ENCODE data around the gene SH3BP5.

SH3BP5 gene

DNA sequence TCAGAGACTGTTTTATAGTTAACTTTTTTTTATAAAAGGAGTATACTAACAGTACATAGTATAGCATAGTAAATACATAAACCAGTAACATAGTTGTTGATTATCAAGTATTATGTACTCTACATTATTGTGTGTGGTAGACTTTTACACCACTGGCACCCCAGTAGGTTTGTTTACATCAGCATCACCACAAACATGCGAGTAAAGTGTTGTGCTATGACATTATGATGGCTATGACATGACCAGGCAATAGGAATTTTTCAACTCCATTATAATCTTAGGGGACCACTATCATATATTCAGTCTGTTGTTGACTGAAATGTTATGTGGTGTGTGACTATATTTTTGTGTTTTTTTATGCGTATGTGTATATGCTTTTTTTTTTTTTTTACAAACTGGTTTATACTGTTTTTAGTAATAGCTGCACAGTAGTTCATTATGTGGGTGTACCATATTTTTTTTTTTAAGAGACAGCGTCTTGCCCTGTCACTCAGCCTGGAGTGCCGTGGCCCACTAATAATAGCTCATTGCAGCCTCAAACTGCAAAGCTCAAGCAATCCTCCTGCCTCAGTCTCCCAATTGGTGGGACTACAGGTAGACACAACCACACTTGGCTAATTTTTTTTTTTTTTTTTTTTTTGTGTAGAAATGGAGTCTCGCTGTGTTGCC is 124.4 kb downstream of the SH3BP5 start:
- H3K27me3 ChIP-seq (ENCODE audit: control insufficient read depth in 1 of 2, insufficient read depth in 2 of 2, low read length in 2 of 2): no peaks in the 10 kb centered on the region
- peaks cover 17% of the 10 kb centered on the region for H3K4me1 ChIP-seq (ENCODE audit: insufficient read depth, low read length)
- H3K36me3 ChIP-seq (ENCODE audit: insufficient read depth, low read length): peaks cover 23% of the 10 kb centered on the region
- peak overlapping the region; percentile 38 for H3K9ac ChIP-seq (ENCODE audit: low read length)
- peak overlapping the region; percentile 18 to 96 for H3K4me3 ChIP-seq (ENCODE audit: low read depth in 1 of 2, low read length in 2 of 2)
- no peaks in the 10 kb centered on the region for H3K9me3 ChIP-seq (ENCODE audit: low read length)
- peak overlapping the region; percentile 6 for H3K27ac ChIP-seq (ENCODE audit: low read depth, low read length)

- peak overlapping the region; percentile 96 for H3K27ac ChIP-seq (ENCODE audit: low read depth, low read length)
- H3K9me3 ChIP-seq (ENCODE audit: low read length): no peaks in the 10 kb centered on the region
- H3K36me3 ChIP-seq (ENCODE audit: insufficient read depth, low read length): peaks cover 14% of the 10 kb centered on the region
- no peaks in the 10 kb centered on the region for H3K27me3 ChIP-seq (ENCODE audit: control insufficient read depth in 1 of 2, insufficient read depth in 2 of 2, low read length in 2 of 2)
- H3K4me1 ChIP-seq (ENCODE audit: insufficient read depth, low read length): peaks cover 17% of the 10 kb centered on the region
- H3K9ac ChIP-seq (ENCODE audit: low read length): peak overlapping the region; percentile 99
- H3K4me3 ChIP-seq (ENCODE audit: low read depth in 1 of 2, low read length in 2 of 2): peak overlapping the region; percentile 90 to 96
Observed at GRCh38 chr3:15206662-15207576, 125.5 kb downstream of the SH3BP5 start.

DNA sequence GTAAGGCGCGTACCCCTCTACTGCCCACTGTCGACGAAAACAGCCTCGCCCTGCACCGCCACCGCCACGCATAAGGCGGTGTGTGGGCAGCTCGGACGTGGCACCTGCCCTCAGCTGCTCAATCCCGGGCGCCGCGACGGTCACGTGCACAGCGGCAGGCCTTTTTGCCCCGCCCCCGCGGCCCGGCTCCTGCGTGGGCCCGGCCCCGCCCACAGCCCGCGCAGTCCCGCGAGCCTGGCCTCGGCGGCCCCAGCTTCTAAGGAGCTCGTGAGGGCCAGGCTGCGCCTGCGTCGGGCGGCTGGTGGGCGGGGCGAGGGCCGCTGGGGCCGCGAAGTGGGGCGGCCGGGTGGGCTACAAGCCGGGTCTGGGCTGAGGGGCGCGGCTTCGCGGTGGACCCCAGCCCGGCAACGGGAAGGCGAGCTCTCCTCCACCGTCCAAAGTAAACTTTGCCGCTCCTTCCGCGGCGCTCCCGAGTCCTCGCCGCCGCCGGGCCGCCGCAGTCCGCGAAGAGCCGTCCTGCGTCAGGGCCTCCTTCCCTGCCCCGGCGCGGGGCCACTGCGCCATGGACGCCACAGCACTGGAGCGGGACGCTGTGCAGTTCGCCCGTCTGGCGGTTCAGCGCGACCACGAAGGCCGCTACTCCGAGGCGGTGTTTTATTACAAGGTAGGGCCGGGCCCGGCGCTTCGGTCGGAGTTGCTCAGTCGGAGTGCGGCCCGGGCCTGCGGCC is 126.3 kb downstream of the SH3BP5 start, which contains the start of gene CAPN7:
CAPN7 (plus strand) TSS at position 313 of the 728 bp plus-strand sequence; CDS start at position 563, 250 bp downstream.
- Histone ChIP-seq H3K27ac (ENCODE audit: low read depth, low read length) (peak within 1 kb of the TSS; percentile 96), H3K9ac (ENCODE audit: low read length) (peak within 1 kb of the TSS; percentile 99), H3K36me3 (ENCODE audit: insufficient read depth, low read length) (peaks cover 10% of the 10 kb centered on the region), H3K27me3 (ENCODE audit: control insufficient read depth in 1 of 2, insufficient read depth in 2 of 2, low read length in 2 of 2) (no peaks in the 10 kb centered on the region), H3K4me1 (ENCODE audit: insufficient read depth, low read length) (peaks cover 17% of the 10 kb centered on the region), H3K9me3 (ENCODE audit: low read length) (no peaks in the 10 kb centered on the region), H3K4me3 (ENCODE audit: low read depth in 1 of 2, low read length in 2 of 2) (peak within 1 kb of the TSS; percentile 90 to 96)

- H3K4me1 ChIP-seq (ENCODE audit: insufficient read depth, low read length): peaks cover 17% of the 10 kb centered on the region
- no peaks in the 10 kb centered on the region for H3K27me3 ChIP-seq (ENCODE audit: control insufficient read depth in 1 of 2, insufficient read depth in 2 of 2, low read length in 2 of 2)
- peak overlapping the region; percentile 96 for H3K27ac ChIP-seq (ENCODE audit: low read depth, low read length)
- peak overlapping the region; percentile 71 to 90 for H3K4me3 ChIP-seq (ENCODE audit: low read depth in 1 of 2, low read length in 2 of 2)
- no peaks in the 10 kb centered on the region for H3K9me3 ChIP-seq (ENCODE audit: low read length)
- peak overlapping the region; percentile 54 for H3K9ac ChIP-seq (ENCODE audit: low read length)
- peaks cover 7% of the 10 kb centered on the region for H3K36me3 ChIP-seq (ENCODE audit: insufficient read depth, low read length)
Observed at GRCh38 chr3:15205482-15205933, 126.9 kb downstream of the SH3BP5 start.
